Ovary (tissue), 9 donors: Measurements from ENCODE around the gene NR4A1. TPM values are rescaled to one million over a fixed set of nuclear protein-coding genes. Genes with fewer than 3 reads are reported as not detected.
A peak's percentile ranks its signal among the peaks of the same experiment; 100 is the strongest.

Source experiments
- DNase-seq, 5 donors: peaks; one replicate each; pipeline ENCODE4 v3.0.0-alpha.2; 2019 to 2020
- H3K27ac ChIP-seq, 2 donors: fragments of 200-600 bp; one replicate each; pipeline versions ENCODE4 v1.5.1 to v1.8.0; 2019 to 2022
- H3K27me3 ChIP-seq: fragments of 200-600 bp; one replicate; pipeline ENCODE4 v1.8.0; 2022
- H3K36me3 ChIP-seq: fragments of 200-600 bp; sonication (generic); one replicate; pipeline ENCODE4 v1.5.1; 2019
- H3K4me1 ChIP-seq: one replicate; pipeline ENCODE4 v1.8.1; 2013; ENCODE audit warnings: mild to moderate bottlenecking, moderate library complexity; ENCODE audit not compliant: insufficient read depth
- H3K4me3 ChIP-seq: fragments of 200-600 bp; sonication (generic); one replicate; pipeline ENCODE4 v1.5.1; 2017
- H3K9me3 ChIP-seq, 2 donors: fragments of 200-600 bp in 1 of 2; sonication (generic) in 1 of 2; one replicate each; pipeline versions ENCODE4 v1.5.1 to v1.8.1; 2013 to 2019; ENCODE audit warnings: mild to moderate bottlenecking in 1 of 2, moderate library complexity in 1 of 2
- CTCF ChIP-seq, 3 donors: fragments of 450-650 bp in 2 of 3; fragments of 200-600 bp in 1 of 3; IDR thresholded peaks; one replicate each; pipeline versions ENCODE4 v1.5.1 to v1.8.0; 2016 to 2022; ENCODE audit warnings: antibody characterized with exemption in 3 of 3, mild to moderate bottlenecking in 1 of 3
- EP300 ChIP-seq: sonication (generic); formaldehyde crosslinking; IDR thresholded peaks from one replicate; pipeline ENCODE4 v1.6.1; 2017; ENCODE audit warnings: antibody characterized with exemption
- POLR2A ChIP-seq: fragments of 450-650 bp; IDR thresholded peaks from one replicate; pipeline ENCODE4 v1.6.1; 2017; ENCODE audit warnings: antibody characterized with exemption, mild to moderate bottlenecking, moderate library complexity
- WGBS, 3 donors: extraction: QIAGEN DNeasy Blood & Tissue Kit in 1 of 3; methylation state at CpG; one replicate each; pipeline versions ENCODE4 v1.1.5 to v1.1.7; 2013 to 2017; 5-methylcytosine and 5-hydroxymethylcytosine counted together
- intact Hi-C, 4 donors: fragments of 100-400 bp; cut with DNase I; formaldehyde crosslinking; loops; one replicate each; pipeline versions ENCODE4 v1.11.0 to v1.15.1; 2022 to 2023
- polyA plus RNA-seq, 2 donors: library from polyadenylated mRNA; stranded (reverse); fragments of 200-250 nt in 1 of 2; fragments of 350-450 nt in 1 of 2; fragmentation: Illumina TruSeq in 1 of 2; extraction: RNeasy Lipid Tissue Mini Kit (QIAGEN cat#74804) in 1 of 2; gene quantifications; one replicate each; pipeline ENCODE4 v1.2.3, GENCODE V29; 2013 to 2014
- total RNA-seq, 7 donors: library from RNA; depleted of rRNA in 2 of 7; stranded (reverse); fragments of >200 nt in 2 of 7; fragmentation: NEBNext Ultra II Directional in 3 of 7; extraction: Animal tissue kit (Norgen Biotek cat#: 25700) in 3 of 7; gene quantifications; one replicate each; pipeline versions ENCODE4 v1.1.0 to v1.2.4, GENCODE V29; 2016 to 2023
- donor health status: DM: no; HTN: no; CAD: no; lungs with moderate emphysema.
- donor health status: DM: no; HTN: no; CAD: no.
- donor health status: Bipolar disorder and iron deficiency.
- donor health status: DM: yes; HTN: yes; CAD: no.
- donor health status: DM: no; HTN: no; CAD: no.
- donor health status: DM: yes; HTN: yes; CAD: no.

Gene NR4A1
- total and polyA plus RNA-seq, 9 donors = 41.7 to 1,603 (median 246) TPM

GRCh38 chr12:52052468-52053186 lies 1.4 kb downstream of the NR4A1 start:
- WGBS, 3 donors = 54 to 70% (median 65%) methylated on average over 7 of the region's 7 CpGs
- Histone ChIP-seq H3K4me3 (peak overlapping the region; percentile 73), H3K9me3 (no peaks in the 10 kb centered on the region), H3K4me1 (peaks cover 10% of the 10 kb centered on the region), H3K27me3 (no peaks in the 10 kb centered on the region), H3K36me3 (no peaks in the 10 kb centered on the region), H3K27ac (peak overlapping the region; percentile 90 to 91)
- TF ChIP-seq POLR2A (peak; percentile 35), CTCF (IDR thresholded peaks at IDR 0.05) (no peak)
- intact Hi-C loops = no loop called here
- DNase-seq = peak; percentile 63 to 70 (median 66)

GRCh38 chr12:52053536-52054209 lies 2.4 kb downstream of the NR4A1 start:
- intact Hi-C loops = no loop called here
- peak overlapping the region; percentile 73 for H3K4me3 ChIP-seq
- DNase-seq = peak; percentile 68 to 80 (median 75)
- H3K9me3 ChIP-seq = no peaks in the 10 kb centered on the region
- peak overlapping the region; percentile 90 to 91 for H3K27ac ChIP-seq
- H3K4me1 ChIP-seq = peaks cover 10% of the 10 kb centered on the region
- no peak for TF ChIP-seq POLR2A
- WGBS, 3 donors = 67 to 81% (median 68%) methylated on average over 9 of the region's 9 CpGs
- H3K36me3 ChIP-seq = no peaks in the 10 kb centered on the region
- no peaks in the 10 kb centered on the region for H3K27me3 ChIP-seq

DNA sequence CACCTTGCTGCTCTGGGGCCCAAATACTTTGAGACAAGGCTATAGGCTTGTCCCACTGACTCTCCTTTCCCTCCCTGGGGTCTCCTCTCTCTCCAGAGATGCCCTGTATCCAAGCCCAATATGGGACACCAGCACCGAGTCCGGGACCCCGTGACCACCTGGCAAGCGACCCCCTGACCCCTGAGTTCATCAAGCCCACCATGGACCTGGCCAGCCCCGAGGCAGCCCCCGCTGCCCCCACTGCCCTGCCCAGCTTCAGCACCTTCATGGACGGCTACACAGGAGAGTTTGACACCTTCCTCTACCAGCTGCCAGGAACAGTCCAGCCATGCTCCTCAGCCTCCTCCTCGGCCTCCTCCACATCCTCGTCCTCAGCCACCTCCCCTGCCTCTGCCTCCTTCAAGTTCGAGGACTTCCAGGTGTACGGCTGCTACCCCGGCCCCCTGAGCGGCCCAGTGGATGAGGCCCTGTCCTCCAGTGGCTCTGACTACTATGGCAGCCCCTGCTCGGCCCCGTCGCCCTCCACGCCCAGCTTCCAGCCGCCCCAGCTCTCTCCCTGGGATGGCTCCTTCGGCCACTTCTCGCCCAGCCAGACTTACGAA lies 3.1 kb downstream of the NR4A1 start:
- Histone ChIP-seq H3K27ac (peak overlapping the region; percentile 90 to 91), H3K27me3 (no peaks in the 10 kb centered on the region), H3K4me1 (peaks cover 10% of the 10 kb centered on the region), H3K36me3 (no peaks in the 10 kb centered on the region), H3K9me3 (no peaks in the 10 kb centered on the region), H3K4me3 (peak overlapping the region; percentile 73)
- DNase-seq = peak; percentile 65 to 82 (median 75)
- intact Hi-C loops = no loop called here
- WGBS, 3 donors = 86 to 92% (median 87%) methylated on average over 21 of the region's 21 CpGs
- TF ChIP-seq CTCF (IDR thresholded peaks at IDR 0.05) (no peak), EP300 (no peak), POLR2A (no peak)

- H3K27me3 ChIP-seq = no peaks in the 10 kb centered on the region
- peaks cover 10% of the 10 kb centered on the region for H3K4me1 ChIP-seq
- DNase-seq = peak in 4 of 5 donors; percentile 32 to 66 (median 62)
- H3K27ac ChIP-seq = peak overlapping the region in 1 of 2 donors; percentile 90
- no peak overlapping the region for H3K4me3 ChIP-seq
- TF ChIP-seq POLR2A = no peak
- no peak for TF ChIP-seq EP300
- no peak for TF ChIP-seq CTCF (IDR thresholded peaks at IDR 0.05)
- H3K36me3 ChIP-seq = no peaks in the 10 kb centered on the region
- 93 to 96% (median 95%) methylated on average over 21 of the region's 21 CpGs for WGBS, 3 donors
- no peaks in the 10 kb centered on the region for H3K9me3 ChIP-seq
- intact Hi-C loops = no loop called here
These were observed 3.8 kb downstream of the NR4A1 start for GRCh38 chr12:52054833-52055730.
